ENCODE data around the gene SLC8B1. TPM values are rescaled to one million over a fixed set of nuclear protein-coding genes. Genes with fewer than 3 reads are reported as not detected.

The SLC8B1 gene
- polyA plus RNA-seq, 12 donors: 10.6 to 19.5 (median 12.2) TPM; not detected in 1

DNA sequence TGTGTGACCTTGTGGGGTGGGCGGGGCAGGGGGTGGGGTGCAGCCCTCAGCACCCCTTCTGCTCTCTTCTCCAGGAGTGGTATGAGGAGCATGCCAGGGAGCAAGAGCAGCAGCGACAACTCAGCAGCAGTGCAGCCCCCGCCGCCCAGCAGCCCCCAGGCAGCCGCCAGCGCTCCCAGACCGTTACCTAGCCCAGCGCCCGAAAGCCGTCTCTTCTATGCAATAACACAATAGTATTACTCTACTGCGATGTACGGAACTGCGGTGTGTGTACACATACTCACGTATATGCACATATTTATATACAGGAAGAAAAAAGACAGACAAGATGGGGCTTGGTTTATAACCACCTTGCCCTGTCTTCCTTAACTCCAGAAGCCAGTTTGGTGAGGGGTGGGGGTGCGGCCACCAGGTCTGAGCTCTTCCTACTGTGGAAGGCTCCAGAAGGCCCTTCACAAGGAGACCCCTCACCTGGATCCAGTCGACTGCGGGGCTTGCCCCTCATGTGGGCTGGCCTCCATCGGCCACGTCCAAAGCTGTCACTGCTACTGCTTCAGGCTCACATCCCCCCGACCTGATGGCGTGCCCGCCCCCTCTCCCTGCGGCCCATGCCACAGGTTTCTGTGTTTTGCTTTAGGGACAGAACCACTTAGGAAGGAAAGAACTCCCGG is 38.9 kb downstream of the SLC8B1 start:
- DNase-seq: no peak

DNA sequence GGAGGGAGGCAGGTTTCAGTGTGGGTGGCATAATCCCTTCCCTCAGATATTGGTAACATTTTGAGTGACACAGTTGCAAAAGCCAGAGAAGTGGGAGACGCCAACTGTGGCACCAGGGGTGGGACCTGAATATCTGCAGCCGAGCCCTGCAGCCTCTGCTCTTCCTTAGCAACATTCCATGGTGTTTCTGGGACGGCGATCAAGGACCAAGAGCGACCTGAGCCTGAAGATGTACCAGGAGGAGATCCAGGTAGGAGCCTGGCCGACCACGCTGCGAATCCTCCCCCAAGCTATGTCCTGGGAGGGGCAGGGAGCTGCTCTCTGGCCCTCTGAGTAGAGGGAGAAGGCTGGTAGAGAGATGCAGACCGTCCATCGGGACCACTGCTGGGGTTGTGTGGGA is 41.8 kb downstream of the SLC8B1 start:
- no peak for DNase-seq

DNA sequence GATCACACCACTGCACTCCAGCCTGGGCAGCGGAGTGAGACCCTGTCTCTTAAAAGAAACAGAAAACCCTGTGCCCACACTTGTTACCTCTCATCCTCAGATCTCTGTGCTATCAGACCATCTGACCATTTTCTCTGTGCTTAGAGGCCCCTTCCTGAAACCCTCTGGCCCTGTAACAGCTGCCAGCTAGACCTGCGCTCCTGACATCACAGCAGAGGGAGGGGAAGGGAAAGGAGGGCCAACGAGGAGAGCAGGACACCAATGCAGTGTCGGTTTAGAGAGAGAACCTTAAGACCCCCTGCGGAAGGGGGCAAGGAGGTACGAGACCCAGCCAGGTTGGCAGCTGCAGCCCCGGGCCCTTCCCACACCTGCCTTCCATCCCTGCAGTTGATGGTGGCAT is 42.4 kb downstream of the SLC8B1 start:
- no peak for DNase-seq

DNA sequence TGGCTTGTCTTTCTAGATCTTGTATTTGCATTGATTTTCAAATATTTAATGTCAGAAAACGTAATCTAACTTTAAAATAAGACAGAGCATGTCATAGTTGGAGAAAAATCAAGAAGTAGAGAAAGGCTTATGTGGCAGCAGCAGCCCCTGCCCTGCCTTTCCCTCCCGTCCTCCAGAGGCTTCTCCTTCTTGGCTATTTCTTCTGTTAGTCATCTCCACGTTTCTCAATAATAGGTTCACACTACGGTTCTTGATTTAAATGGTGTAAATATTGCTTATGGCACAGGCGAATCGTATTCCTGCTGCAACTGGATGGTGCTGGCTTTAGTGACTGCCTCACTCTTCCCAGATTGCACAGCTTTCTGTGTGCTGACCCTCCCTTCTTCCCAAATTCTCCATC is 42.8 kb downstream of the SLC8B1 start:
- DNase-seq: no peak

DNA sequence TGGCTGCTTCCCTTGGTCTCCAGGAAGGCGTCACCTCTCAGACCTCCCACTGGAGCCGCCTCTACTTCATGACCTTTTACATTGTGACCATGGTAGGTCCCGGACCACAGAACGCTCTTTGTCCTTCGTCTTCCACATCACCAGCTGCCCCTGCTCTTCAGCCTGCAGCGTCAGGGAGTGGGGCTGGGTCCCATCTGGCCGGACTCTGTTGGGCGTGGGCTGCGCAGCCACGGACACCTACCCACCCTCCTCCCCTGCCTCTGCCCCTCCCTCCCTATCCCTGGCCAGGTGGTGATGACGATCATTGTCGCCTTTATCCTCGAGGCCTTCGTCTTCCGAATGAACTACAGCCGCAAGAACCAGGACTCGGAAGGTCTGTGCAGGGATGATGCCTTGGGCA is 43.3 kb downstream of the SLC8B1 start:
- DNase-seq: no peak

DNA sequence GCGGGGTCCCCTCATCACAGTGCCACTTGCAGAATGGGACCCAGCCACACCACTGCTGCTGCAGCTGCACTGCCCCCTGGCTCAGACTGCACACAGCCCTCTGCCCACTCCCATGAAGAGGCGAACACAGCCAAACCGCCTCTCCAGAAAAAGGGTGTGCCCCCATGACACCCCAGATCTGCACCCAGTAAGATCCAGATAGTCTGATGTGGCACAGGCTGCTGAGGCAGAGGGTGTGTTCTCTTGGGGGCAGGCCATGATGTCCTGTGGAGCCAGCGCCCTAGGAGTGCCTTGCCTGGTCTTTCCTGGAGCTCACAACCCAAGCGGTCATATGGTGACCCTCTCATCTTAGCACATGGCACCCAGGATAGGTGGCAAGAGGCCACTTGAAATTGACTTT is 44.4 kb downstream of the SLC8B1 start:
- DNase-seq: no peak

DNA sequence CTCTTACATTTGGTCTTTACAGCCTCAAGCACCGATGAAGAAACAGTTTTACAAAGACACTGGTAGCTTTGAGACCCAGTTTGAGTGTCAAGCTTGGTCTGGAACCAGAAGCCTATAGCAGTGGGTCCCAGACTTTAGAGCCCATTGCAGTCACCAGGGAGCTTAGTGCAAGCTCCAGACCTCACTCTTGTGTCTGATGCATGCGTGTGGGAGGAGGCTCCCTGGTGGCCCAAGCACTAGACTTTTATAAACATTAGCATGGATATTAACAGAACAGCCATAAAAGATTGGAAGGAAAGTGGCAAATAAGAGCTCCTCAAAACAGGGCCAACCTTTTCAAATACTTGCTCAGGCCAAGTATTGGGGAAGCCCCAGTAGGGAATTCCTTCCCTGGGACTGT is 45.5 kb downstream of the SLC8B1 start:
- no peak for DNase-seq

DNA sequence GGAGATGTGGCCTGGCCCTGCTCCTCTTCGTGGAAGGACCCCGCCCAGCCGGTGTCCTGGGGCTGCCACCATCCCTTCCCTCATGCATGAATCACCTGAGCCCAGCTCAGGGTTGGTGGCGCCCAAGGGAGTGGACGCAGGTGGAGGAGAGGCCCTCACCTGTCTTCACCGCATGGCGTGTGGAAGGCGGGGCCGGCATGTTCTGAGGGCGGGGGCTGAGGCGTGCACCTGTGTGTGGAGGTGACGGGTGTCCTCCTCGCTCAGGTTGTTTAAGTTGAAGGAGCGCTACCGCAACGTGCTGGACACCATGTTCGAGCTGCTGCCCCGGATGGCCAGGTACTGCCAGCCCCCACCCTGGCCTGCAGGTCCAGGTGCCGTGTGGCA is 47.0 kb downstream of the SLC8B1 start:
- no peak for DNase-seq

DNA sequence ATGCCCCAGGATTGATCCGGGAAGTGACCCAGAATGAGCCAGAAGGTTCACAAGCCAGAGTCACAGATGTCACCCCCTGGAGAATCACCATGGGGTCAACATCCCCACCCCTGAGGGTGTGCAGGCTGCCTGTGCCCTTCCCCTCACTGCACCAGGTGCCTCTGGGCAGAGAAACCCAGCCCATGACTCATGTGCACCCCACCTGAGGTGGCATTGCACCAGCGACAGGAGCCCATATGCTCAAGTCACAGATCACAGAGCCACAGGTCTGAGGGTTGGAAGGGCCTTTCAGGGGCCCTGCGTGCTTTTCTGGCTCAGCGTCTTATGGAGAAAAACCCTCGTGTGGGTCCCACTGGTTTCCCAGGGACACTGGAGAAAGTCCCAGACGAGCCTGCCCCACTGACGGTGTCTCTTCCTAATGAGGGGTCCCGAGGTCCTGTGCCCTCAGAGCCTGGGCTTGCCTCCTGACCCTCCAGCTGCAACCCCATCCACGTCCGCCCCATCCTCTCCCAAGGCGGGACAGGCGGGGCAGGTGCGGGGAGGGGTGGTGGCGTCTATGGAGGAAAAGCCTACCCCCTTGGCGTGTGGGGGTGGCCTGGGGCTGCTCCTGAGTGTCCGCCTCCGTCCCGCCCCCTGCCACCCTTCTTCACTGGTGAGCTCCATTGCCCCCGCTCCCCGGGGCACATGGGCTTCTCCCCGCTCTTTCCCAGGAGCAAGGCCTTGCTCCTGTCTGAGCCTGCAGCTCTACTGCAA is 47.6 kb downstream of the SLC8B1 start:
- no peak for DNase-seq

DNA sequence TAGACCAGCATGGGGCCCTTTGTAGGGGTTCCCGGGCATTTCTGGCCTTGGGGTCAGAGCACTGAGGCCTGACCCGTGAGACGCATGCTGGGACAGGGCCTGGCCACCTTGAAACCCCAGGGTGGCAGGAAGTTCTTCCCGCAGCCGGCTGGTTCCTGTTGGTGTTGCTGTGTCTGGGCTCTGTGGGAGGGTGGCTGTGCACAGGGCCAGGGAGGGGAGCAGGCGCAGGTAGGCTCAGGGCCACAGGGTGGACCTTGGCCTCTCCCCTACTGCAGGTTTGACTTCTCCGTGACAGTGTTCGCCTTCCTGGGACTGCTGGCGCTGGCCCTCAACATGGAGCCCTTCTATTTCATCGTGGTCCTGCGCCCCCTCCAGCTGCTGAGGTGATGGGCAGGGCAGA is 48.2 kb downstream of the SLC8B1 start:
- no peak for DNase-seq

DNA sequence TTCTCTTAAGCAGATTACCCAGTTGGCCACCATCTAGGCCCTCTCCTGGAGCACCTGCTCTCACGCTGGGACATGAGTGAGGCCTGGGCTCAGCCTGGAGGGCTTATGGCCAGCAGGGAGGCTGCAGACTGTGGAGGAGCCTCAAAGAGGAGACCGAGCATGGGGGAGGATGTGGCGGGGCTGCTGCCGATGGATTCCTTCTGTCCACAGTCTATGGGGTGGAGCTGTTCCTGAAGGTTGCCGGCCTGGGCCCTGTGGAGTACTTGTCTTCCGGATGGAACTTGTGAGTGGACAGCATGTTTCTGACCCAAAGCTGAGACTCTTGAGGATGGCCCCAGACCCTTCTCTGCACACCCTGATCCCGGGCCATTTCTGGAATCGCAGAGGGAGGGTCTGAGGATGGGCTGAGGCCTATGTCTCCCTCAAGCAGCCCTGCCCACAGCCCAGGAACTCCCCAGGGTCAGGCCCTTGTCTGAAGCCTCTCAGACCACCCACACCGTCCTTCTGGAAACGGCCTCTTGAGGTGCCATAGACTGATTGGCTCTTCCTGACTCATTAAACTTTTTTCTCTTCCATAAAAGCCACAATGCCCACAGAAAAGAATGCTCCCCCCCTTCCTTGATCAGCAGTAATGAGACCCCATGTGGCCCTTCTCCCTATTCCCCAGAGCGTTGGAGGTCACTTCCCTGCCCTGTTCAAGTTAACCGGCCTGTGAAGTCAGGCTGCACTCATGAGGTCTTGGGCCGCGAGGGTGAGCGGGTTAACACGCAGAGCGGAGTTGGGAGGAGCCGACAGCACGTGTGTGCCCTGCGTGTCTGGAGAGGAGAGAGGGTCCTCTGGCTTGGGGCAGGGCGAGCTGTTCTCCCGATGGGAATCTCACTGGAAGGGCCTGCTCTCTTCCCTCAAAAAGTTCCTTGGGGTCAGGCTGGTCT is 49.0 kb downstream of the SLC8B1 start:
- DNase-seq: no peak

DNA sequence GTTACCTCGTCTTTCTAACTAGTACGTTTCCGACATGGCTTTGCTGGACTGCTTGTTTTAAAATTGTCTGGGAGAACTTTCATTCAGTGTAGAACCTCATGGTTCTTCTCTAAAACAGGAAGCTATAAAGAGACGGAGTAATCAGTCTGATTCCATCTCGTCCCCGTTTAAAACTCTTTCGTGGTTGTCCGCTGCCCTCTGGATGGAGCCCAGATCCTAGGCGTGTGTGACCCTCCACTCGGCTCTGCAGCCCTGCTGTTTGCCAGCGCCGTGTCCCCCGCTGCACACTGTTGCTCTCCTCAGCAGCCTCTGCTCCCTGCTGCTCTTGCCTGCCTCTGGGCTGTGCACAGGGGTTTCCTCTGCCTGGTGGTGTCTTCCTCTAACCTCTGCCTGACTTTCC is 50.2 kb downstream of the SLC8B1 start:
- no peak for DNase-seq

DNA sequence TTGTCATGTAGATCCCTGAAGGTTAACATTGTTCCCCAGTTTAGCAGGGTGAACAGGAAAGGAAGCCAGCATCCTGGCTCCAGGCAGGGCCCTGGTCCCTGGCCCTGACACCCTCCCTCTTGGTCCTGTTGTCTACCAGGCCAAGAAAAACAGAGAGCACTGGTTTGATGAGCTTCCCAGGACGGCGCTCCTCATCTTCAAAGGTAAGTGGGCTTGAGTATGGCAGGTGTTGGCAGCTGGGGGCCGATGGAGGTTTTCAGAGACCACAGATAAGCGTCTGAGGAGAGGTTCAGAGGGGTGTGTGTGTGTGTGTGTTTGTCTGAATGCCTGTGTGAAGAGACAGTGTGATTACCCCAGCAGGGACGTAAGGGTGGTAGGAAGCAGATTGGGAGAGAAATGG is 56.3 kb downstream of the SLC8B1 start:
- no peak for DNase-seq

DNA sequence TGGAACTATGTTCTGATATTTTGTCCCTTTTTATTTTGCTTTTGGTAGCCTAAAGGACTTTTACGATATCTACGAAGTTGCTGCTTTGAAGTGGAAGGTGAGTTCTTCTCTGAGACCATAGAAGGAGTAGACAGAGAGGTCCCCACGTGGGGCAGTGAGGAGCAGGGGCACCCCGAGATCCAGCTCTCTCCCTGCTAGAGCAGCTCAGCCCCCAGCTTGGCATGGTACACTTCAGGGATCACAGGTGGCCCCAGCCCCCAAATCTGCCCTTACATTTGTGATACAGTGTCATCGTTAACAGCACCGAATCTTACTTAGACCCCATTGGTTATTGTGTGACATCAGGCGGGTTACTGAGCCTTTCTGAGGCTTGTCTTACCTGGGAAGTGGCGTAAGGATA is 56.8 kb downstream of the SLC8B1 start:
- no peak for DNase-seq

DNA sequence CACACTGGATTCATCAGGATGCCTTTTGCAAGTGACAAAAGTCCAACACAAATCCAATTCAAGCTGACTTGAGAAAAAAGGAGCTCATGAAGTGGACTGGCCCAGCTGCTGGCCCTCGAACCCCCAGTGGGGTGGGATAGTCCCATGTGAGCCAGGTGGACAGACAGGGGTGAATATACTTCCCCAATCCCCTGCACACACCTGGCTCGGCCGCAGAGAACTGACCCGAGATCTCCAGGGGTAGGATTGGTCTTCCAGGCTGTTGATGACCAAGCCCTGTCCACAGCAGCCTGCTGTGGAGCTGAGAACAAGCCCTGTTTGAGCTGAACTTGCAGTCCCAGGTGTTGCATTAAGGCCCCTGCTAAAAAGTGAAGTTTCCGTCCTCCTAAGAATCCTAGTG is 57.4 kb downstream of the SLC8B1 start:
- DNase-seq: no peak

DNA sequence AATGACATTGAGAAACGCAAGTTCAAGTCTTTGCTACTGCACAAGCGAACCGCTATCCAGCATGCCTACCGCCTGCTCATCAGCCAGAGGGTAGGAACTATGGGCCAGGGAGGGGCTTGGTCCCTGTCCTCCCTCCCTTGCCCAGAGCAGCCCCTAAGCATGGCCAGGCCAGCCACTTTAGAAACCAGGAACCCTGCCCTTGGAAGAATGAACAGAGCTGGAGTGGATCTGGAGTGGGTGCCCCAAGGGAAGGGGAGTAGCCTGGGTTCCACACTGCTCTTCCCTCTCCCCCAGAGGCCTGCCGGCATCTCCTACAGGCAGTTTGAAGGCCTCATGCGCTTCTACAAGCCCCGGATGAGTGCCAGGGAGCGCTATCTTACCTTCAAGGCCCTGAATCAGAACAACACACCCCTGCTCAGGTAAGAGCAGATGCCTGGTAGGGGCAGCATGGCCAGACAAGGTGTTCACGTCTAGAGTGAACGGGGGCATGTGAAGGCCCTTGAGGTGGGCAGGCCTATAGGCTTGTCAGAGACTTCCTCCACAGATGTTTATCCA is 57.9 kb downstream of the SLC8B1 start:
- no peak for DNase-seq

DNA sequence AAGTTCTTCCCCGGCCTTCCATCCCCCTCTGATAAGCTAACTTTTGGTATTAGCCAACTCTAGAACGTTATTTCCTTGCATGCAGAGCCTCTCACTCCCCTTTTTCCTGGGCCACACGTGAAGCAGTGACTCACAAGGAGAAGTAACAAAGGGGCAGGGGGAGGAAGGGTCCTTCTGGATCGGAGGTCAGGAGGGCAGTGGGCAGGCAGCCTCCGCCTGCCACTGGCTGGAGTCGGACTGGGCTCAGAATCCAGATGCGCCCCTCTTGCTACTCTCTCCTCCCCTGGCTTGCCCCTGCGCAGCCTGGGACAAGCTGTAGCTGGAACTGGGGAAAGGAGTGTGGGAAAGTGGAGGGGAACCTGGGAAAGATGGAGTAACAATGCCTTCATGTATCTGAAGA is 58.6 kb downstream of the SLC8B1 start:
- no peak for DNase-seq

DNA sequence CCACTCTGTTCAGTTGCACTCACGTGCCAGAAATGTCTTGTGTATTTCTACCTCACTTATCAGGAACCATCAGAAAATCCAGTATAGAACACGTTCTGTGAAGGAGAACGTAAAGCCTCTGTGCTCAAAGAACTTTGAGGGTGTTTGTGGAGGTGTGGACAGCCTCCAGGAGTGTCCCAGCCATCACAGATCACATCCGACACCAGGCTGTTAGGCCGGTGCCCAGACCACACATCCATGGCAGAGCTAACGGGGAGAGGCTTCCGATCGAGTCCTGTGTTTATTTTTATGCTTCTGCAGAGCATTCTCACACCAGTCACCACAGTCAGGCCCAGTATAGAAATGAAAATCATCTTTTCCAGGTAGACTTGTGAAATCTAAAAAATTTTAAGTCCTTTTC is 60.1 kb downstream of the SLC8B1 start:
- no peak for DNase-seq

DNA sequence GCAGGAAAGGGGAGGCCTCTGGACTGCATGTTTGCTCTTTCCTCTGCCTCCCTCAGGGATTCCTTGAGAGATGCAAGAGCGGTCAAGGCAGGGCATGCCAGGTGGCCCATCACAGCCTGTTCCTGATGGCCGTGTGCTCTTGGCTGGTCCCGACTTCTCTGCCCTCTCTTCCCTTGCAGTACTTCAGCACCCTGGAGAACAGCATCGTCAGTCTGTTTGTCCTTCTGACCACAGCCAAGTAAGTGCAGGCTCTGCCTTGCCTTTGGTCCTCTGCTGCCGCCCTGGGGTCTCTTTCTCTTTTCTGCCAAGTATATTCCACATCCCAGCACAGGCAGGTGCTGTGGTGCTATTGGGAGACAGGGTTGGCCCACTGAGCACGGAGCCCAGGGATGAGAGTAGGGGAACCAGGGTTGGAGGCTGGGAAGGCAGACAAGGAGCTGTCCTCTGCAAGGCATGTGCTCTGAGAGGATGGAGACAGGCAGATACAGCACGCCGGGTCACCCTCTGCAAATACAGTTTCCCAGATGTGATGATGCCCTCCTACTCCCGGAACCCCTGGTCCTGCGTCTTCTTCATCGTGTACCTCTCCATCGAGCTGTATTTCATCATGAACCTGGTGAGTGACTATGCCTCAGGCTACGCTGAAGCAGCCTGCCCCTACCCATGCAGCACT is 61.7 kb downstream of the SLC8B1 start:
- no peak for DNase-seq

DNA sequence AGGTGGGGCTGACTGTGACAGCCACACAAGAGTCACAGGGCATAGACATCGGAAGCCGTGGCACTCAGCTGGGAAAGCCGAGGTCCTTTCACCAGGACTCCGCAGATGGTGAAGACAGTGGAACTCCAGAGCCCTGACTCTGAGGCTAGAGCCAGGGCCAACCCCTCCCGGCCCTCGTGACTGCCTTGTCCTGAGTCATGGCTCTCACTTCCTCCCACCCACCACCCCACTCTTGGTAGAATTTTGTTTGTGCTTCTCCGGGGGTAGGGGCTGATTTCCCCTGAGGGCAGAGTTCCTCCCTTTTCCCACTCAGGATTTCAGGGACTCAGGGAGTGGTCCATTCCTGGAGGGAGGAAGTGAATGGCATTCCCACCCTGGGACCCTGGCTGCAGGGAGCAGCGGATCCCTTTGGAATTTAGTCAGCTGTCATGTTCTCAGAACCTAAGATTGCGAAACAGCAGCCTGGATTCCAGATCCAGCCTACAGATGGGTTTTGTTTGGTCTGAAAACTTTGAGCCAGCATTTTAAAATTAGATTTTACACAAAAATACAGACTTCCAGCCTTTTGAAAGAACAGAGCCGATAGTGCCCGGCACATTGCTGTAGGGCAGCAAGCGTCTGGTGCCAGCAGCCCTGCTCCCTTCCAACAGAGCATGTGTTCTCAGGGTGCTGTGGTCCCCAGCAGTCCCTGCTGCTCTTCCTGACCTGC is 62.9 kb downstream of the SLC8B1 start:
- DNase-seq: peak; percentile 56

DNA sequence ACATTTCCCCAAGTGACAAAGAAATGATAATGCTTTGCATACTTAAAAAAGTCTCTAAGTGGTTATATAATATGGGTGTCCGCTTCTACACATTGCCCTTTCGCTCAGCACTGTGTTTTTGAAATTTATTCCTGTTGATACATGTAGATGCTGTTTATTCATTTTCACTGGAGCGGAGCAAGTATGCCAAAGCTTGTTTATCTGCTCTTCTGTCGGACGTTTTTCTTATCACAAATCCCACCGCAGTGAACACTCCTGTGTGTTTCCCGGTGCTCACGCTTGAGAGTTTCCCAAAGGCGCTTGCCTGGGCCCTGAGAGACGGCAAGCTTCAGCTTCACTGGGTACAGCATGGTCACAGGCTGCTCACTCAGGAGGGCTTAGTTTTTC is 63.5 kb downstream of the SLC8B1 start:
- no peak for DNase-seq
